ENCODE measurements around the gene PSMA6. TPM values are rescaled to one million over a fixed set of nuclear protein-coding genes. Genes with fewer than 3 reads are reported as not detected.

PSMA6 gene
- total and polyA plus RNA-seq, 2 of the 13 experiments (the other 11 are each of a cell fraction or from before 2014, with no cell fraction given): 525 to 1,109 TPM

- TF ChIP-seq NR2F6 (IDR thresholded peaks at IDR 0.05) (peak; percentile 99), NR2F6 (CRISPR knock-in tag; IDR thresholded peaks at IDR 0.05) (peak; percentile 98), ZHX2 (IDR thresholded peaks at IDR 0.05; ENCODE audit: low read depth) (peak; percentile 11; the same call in 1 of the 2 replicates), ZHX2 (CRISPR knock-in tag; IDR thresholded peaks at IDR 0.05; ENCODE audit: borderline replicate concordance) (no peak), PHF5A (CRISPR knock-in tag; IDR thresholded peaks at IDR 0.05; ENCODE audit: low read depth, unreplicated experiment) (peak; percentile 91), ZNF781 (CRISPR knock-in tag; IDR thresholded peaks at IDR 0.05; ENCODE audit: borderline replicate concordance, not compliant biosample characterization) (peak; percentile 34), BCL3 (CRISPR knock-in tag; IDR thresholded peaks at IDR 0.05) (peak; percentile 98), SPEN (CRISPR knock-in tag; IDR thresholded peaks at IDR 0.05; ENCODE audit: low read depth) (peak; percentile 94), FLYWCH1 (CRISPR knock-in tag; IDR thresholded peaks at IDR 0.05) (no peak), EZH2 (conservative IDR thresholded peaks at IDR 0.05; ENCODE audit: low read depth, low read length) (no peak), ZMYM3 (CRISPR knock-in tag; IDR thresholded peaks at IDR 0.05) (peak; percentile 95), ZNF556 (CRISPR knock-in tag; IDR thresholded peaks at IDR 0.05; ENCODE audit: borderline replicate concordance) (peak; percentile 100), ZNF17 (CRISPR knock-in tag; IDR thresholded peaks at IDR 0.05) (no peak), GATAD2A (CRISPR knock-in tag; IDR thresholded peaks at IDR 0.05) (peak; percentile 99), TFDP1 (CRISPR knock-in tag; IDR thresholded peaks at IDR 0.05; ENCODE audit: borderline replicate concordance) (peak; percentile 48; the same call in 1 of the 2 replicates), ZBTB49 (CRISPR knock-in tag; IDR thresholded peaks at IDR 0.05; ENCODE audit: borderline replicate concordance) (no peak), ARNTL (CRISPR knock-in tag; IDR thresholded peaks at IDR 0.05) (peak; percentile 97), ZNF264 (CRISPR knock-in tag; IDR thresholded peaks at IDR 0.05) (peak; percentile 96)
Observed at GRCh38 chr14:35347323-35348043, 55.3 kb downstream of the PSMA6 start (continued).
